ENCODE data around the gene PER2.

GRCh38 chr2:238250896-238251295 is 37.5 kb downstream of the PER2 start:
- TF ChIP-seq EZH2 (IDR thresholded peaks at IDR 0.05; ENCODE audit: borderline replicate concordance, low read length) (no peak), CTCF (conservative IDR thresholded peaks at IDR 0.05 in 1 of 2, IDR thresholded peaks at IDR 0.05 in 1 of 2; ENCODE audit: extremely low read depth in 1 of 2, insufficient read depth in 1 of 2, low read depth in 1 of 2, low read length in 2 of 2) (no peak)
